GM12873 (cell line): ENCODE data around the gene GDPD4.

Source experiments
- CTCF ChIP-seq: IDR thresholded peaks from 2 replicates; pipeline ENCODE4 v1.5.1; 2012; ENCODE audit warnings: low read depth, mild to moderate bottlenecking, moderate library complexity, low read length, control low read depth; ENCODE audit not compliant: insufficient read depth; ENCODE audit errors: missing control alignments

Gene GDPD4

GRCh38 chr11:77324508-77324907 is 23.0 kb upstream of the GDPD4 start:
- no peak for TF ChIP-seq CTCF

GRCh38 chr11:77322926-77323590 is 21.6 kb upstream of the GDPD4 start:
- no peak for TF ChIP-seq CTCF

GRCh38 chr11:77322506-77322905 is 21.0 kb upstream of the GDPD4 start:
- TF ChIP-seq CTCF: no peak

GRCh38 chr11:77320351-77320750 is 18.9 kb upstream of the GDPD4 start:
- TF ChIP-seq CTCF: no peak

- no peak for TF ChIP-seq CTCF
Observed at GRCh38 chr11:77318600-77318999, 17.1 kb upstream of the GDPD4 start.

- TF ChIP-seq CTCF: no peak
Observed at GRCh38 chr11:77316733-77317342, 15.4 kb upstream of the GDPD4 start.

- no peak for TF ChIP-seq CTCF
Observed at GRCh38 chr11:77312107-77312506, 10.6 kb upstream of the GDPD4 start.
